Activated CD8-positive, alpha-beta memory T cell treated with anti-CD3 and anti-CD28 coated beads, Interleukin-2, amount 50 U/mL, for 1 hour (primary cell): ENCODE data around the gene CEP112.
"Not testable (repeated sequence)": the region's sequence is repeated elsewhere in the genome, so short reads cannot be mapped to it uniquely, and the experiment has no call there.

Experiments used
- DNase-seq: peaks from one replicate; pipeline ENCODE4 v3.0.0-alpha.2; 2020; ENCODE audit errors: extremely low read depth

Gene CEP112

GRCh38 chr17:66165537-66166123 is 26.3 kb downstream of the CEP112 start:
- DNase-seq, result no peak

- DNase-seq, result not testable (repeated sequence)
Measured at GRCh38 chr17:66155055-66155454, 36.9 kb downstream of the CEP112 start.

GRCh38 chr17:66152756-66153155 is 39.2 kb downstream of the CEP112 start:
- DNase-seq, result no peak

GRCh38 chr17:66150708-66151107 is 41.2 kb downstream of the CEP112 start:
- DNase-seq, result no peak

- DNase-seq, result no peak
Measured at GRCh38 chr17:66149562-66149961, 42.4 kb downstream of the CEP112 start.

GRCh38 chr17:66146394-66146793 is 45.5 kb downstream of the CEP112 start:
- no peak for DNase-seq

GRCh38 chr17:66143657-66144282 is 48.2 kb downstream of the CEP112 start:
- no peak for DNase-seq

GRCh38 chr17:66142428-66142827 is 49.5 kb downstream of the CEP112 start:
- no peak for DNase-seq

GRCh38 chr17:66138120-66138519 is 53.8 kb downstream of the CEP112 start:
- no peak for DNase-seq

GRCh38 chr17:66135896-66136295 is 56.0 kb downstream of the CEP112 start:
- no peak for DNase-seq

GRCh38 chr17:66135219-66135618 is 56.7 kb downstream of the CEP112 start:
- DNase-seq, result no peak

- DNase-seq, result no peak
Measured at GRCh38 chr17:66129759-66130158, 62.2 kb downstream of the CEP112 start.

- no peak for DNase-seq
Measured at GRCh38 chr17:66126231-66126630, 65.7 kb downstream of the CEP112 start.

- DNase-seq, result no peak
Measured at GRCh38 chr17:66123163-66123562, 68.8 kb downstream of the CEP112 start.

GRCh38 chr17:66115246-66115645 is 76.7 kb downstream of the CEP112 start:
- DNase-seq, result no peak

GRCh38 chr17:66114609-66115008 is 77.3 kb downstream of the CEP112 start:
- DNase-seq, result no peak

GRCh38 chr17:66107731-66108130 is 84.2 kb downstream of the CEP112 start:
- no peak for DNase-seq

- DNase-seq, result no peak
Measured at GRCh38 chr17:66098040-66098439, 93.9 kb downstream of the CEP112 start.

GRCh38 chr17:66094727-66095126 is 97.2 kb downstream of the CEP112 start:
- DNase-seq, result no peak

GRCh38 chr17:66091445-66092080 is 100.4 kb downstream of the CEP112 start:
- DNase-seq, result no peak

- DNase-seq, result no peak
Measured at GRCh38 chr17:66089764-66090163, 102.2 kb downstream of the CEP112 start.

- DNase-seq, result no peak
Measured at GRCh38 chr17:66088173-66088572, 103.8 kb downstream of the CEP112 start.

- DNase-seq, result no peak
Measured at GRCh38 chr17:66087073-66087472, 104.9 kb downstream of the CEP112 start.
